T-helper 2 cell treated with Interferon-gamma antibody and Interleukin-4, amounts not matched to agents 100 ng/mL and 5 ng/mL, for 36 hours (primary cell): ENCODE measurements around the gene PRKCQ. TPM values are rescaled to one million over a fixed set of nuclear protein-coding genes. Genes with fewer than 3 reads are reported as not detected.

Experiments used
- intact Hi-C: fragments of 100-400 bp; cut with micrococcal nuclease; formaldehyde crosslinking; loops from one replicate; pipeline ENCODE4 v1.15.1; 2023
- total RNA-seq: library from RNA; stranded (reverse); gene quantifications from 2 replicates; pipeline ENCODE4 v1.2.3, GENCODE V29; 2022

The PRKCQ gene
- total RNA-seq, 1 donor from 2014 or later, result 57.3 TPM

DNA sequence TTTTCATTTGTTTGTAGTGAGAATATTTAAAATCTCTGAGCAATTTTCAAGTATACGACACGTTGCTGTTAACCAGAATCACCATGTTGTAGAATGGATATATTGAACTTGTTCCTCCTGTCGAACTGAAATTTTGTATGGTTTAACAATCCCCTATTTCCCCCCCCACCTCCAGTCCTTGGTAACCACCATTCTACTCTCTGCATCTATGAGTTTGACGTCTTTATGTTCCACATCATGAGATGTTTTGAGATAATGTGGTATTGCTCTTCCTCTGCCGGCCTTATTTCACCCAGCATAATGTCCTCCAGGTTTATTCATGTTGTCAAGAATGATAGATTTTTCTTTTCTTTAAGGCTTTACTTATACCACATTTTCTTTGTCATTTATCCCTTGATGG is 17.4 kb upstream of the PRKCQ start:
- intact Hi-C loops, result no loop called here

- intact Hi-C loops, result no loop called here
Observed at GRCh38 chr10:6595499-6595898, 15.4 kb upstream of the PRKCQ start.

DNA sequence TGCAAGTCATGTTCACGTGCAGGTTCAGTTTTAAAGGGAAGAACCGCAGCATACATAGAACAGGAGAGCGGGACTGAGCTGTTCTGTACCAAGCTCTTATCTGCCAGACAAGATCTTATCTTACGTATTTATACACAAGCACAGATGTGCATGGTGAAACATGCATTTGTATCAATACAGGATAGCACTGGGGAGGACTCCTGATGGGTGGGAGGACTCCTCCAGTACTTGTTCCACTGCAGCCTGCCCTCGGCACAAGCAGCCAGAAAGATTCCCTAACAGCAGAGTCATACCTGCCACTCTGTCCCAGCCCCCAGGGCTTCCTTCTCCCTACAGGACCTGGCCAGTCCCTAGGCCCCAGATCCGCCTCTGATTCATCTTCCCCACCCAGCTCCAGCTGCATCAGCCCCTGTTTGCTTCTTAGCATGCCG is 13.2 kb upstream of the PRKCQ start:
- intact Hi-C loops, result loop anchor here (2.0 kb wide), 1 partner anchor 24 kb away; no protein-coding TSS in a partner anchor

DNA sequence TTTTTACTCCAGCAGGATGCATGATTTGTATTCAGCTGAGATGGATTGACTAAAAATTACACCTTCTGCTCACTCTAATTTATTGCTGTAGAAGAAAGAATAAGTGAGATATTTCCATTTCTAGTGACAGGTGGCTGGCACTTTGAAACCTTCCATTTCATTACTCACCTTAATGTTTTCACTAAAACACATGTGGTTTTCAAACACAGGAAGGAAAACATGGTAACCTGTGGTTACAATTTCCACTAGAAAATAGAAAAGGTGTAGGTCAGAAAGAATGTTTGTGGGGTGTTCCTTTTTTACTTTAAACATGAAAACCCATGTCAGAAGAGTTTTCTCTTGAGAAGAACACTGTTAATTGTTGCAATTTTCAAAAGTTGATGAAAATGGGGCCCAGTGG is 12.0 kb upstream of the PRKCQ start:
- intact Hi-C loops, result loop anchor here (1.0 to 2.0 kb wide), 2 partner anchors 9 to 25 kb away; no protein-coding TSS in a partner anchor

DNA sequence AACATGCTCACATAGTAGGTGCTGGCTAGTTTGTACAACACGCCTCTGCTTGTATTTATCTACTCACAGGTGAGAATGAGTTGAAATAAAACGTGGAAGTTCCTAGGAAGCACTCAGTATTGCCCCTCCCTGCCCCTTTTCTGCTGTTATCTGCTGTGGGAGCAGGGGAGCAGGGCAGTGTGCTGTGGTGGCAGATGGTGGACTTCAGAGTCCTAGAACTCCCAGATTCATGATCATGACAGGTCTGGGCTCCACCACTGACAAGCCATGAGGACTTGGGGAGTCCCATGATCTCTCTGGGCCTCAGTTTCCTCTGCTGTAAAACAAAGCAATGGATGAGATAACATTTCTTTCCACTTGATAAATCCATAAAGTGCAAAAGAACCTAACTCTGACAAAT is 11.6 kb upstream of the PRKCQ start:
- intact Hi-C loops, result loop anchor here (1.0 to 2.0 kb wide), 2 partner anchors 8 to 25 kb away; no protein-coding TSS in a partner anchor

DNA sequence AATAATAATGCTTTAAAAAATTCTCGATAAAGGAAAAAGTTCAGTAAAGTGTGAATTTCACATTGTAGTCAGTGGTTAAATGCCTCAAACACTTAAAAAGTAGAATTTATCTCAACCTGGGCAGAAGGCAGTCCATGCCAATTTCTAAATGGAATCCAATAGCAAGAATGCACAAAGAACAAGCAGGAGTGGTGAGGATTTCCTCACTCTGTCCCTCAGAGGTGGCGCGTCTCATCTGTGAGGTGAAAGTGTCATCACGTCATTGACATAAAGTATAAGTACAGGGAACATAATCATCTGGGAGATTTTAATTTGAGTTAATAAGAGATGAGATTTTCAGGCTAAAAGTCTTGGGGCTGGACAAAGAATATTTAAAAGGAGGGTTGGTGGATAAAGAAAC is 10.0 kb upstream of the PRKCQ start:
- intact Hi-C loops, result no loop called here

DNA sequence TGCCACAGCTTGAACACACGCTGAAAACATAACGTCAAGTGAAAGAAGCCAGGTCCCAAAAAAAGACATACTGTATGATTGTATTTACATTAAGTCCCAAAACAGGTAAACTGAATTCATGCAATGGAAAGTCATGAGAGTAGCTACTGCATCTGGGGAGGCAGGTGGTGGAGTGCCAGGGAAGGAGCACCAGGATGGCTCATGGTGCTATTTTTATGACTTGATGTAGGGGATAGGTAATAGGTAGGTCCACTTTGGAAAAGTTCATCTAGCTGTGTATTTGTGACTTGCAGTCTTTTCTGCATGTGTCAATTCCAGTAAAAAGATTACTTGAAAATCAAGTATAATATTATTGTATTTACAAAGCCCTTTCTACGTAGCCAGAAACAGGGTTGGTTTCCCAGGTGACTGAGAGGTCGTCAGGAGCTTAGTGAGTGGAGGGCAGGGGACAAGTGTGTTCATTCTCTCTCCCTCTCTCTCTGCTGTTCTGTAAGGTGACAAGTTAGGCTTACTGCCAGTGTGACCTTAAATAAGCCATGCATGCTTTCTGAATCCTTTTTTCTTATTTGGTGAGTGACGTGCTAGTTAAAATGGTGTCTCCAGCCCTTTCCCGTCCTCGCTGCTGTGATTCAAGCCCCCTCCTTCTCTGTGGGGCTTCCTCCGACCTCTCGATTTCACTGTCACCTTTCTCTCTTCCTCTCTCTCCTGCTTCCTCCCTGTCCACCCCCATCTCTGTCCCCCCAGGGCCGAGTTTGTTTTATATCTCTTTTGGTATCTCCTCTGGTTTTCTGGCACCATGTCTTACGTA is 9.4 kb upstream of the PRKCQ start:
- intact Hi-C loops, result no loop called here

DNA sequence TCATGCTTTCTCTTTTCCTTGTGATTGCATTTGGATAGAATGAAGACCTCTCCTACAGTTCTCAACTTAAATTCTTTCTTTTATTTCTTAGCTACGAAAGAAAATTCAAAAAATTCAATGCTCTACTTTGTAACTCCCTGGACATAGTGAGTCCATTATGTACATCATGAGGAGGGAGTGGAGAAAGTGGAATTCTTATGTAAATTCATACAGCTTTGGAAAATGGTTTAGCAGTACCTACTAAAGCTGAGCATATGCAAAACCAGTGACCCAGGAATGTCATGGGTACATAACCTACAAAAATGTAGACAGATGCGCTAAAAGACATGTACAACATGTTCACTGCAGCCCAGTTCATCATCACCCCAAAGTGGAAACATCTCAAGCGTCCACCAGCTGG is 8.8 kb upstream of the PRKCQ start:
- intact Hi-C loops, result no loop called here

GRCh38 chr10:6588082-6588481 is 8.0 kb upstream of the PRKCQ start:
- intact Hi-C loops, result no loop called here

- intact Hi-C loops, result no loop called here
Observed at GRCh38 chr10:6586501-6586900, 6.4 kb upstream of the PRKCQ start.

DNA sequence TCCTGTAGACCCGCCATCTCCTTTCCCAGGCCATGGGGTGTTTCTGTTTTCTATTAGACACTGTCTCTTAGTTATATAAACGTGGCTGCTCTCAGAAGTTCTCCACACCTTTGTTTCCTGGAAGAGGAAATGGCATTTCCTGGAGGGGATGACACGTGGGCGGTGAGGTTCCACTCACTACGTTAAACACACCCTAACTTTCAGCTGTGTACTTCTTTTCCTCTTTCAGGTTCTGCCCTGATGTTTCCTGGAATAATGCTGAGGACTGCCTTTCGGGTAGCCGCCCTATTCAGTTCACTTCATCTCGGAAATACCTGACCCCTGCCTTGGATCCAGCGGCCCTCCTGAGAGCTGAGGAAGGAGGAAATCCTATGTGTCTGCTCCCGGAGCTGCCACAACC is 3.4 kb upstream of the PRKCQ start:
- intact Hi-C loops, result loop anchor here (1.0 to 5.0 kb wide), 3 partner anchors 9 to 381 kb away; partner anchors contain the start of gene PFKFB3

DNA sequence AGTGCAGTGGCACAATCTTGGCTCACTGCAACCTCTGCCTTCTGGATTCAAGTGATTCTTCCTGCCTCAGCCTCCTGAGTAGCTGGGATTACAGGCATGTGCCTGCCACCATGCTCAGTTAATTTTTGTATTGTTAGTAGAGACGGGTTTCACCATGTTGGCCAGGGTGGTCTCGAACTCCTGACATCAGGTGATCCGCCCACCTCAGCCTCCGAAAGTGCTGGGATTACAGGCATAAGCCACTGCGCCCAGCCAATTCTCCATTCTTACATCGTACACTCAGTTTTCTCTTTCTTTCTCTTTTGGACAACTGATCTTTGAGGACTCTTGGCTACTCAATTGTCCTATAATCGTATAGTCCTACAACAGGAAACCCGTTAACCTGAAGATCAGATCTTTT is 2.8 kb upstream of the PRKCQ start:
- intact Hi-C loops, result loop anchor here (1.0 to 5.0 kb wide), 3 partner anchors 9 to 381 kb away; partner anchors contain the start of gene PFKFB3

- intact Hi-C loops, result loop anchor here (2.0 to 5.0 kb wide), 2 partner anchors 87 to 380 kb away; partner anchors contain the start of gene PFKFB3
Observed at GRCh38 chr10:6582298-6582697, 2.2 kb upstream of the PRKCQ start.

DNA sequence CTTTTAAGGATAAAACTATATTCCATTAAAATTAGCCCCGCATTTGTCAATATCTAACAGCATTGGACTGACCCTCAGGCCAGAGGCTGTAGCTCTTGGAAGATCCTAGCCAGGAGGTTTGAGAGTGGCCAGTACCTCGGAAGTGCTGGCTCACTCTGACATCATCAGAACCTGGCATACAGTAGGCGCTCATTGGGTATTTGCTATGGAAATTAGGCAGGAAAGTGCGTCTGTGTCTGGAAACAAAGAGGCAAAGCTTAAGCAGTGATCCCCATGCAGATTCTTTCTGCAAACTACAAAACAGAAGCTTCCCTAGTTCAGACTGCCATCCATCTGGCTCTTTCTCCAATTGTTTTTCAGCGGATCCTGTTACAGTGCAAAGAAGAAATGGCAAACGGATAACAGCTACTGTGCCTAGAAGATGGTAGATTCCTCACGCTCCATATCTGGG is 1.7 kb upstream of the PRKCQ start:
- intact Hi-C loops, result loop anchor here (2.0 to 5.0 kb wide), 4 partner anchors 19 to 380 kb away; partner anchors contain the start of gene PFKFB3

DNA sequence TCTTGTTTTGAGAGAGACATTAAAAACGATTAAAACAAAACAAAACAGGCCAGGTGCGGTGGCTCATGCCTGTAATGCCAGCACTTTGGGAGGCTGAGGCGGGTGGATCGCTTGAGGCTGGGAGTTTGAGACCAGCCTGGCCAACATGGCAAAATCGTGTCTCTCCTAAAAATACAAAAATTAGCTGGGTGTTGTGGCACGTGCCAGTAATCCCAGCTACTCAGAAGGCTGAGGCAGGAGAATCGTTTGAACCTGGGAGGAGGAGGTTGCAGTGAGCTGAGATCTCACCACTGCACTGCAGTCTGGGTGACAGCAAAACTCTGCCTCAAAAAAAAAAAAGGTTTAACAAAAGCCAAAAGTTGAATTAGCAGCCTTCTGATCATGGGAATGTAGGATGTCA is 1.1 kb upstream of the PRKCQ start:
- intact Hi-C loops, result loop anchor here (2.0 to 5.0 kb wide), 3 partner anchors 20 to 379 kb away; partner anchors contain the start of gene PFKFB3

DNA sequence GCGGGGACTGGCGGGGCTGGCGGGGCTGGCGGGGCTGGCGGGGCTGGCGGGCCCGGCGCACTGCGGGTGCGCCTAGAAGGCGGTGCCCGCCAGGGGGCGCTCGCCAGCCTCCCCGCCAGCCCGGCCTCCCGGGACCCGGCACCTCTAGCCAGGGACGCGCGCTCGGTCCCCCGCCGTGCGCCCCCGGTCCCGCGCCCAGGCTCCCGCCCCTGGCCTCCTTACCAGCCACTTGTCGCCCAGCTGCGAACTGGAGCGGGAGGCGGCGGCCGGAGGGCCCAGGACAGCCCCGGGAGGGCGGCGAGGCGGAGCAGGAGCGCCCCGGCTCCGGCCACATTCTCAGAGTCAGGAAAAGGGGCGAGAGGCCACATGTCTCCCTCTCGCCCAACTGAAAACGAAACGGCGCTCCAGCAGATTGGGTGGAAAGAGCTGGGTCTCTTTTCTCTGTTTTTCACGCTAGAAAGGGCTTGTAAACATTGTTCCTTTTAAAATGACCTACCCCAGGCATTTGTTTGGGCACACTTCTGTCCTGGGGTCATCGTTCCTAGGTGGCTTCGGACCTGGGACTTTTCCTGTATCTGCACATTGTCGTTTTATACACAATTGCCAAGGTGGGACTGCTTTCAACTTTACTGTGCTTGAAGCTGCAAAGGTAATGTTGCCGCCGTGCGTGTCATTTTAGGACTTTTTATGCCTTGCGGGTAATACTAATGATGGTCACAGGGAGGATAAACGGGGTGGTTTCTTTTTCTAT is 378 bp upstream of the PRKCQ start:
- intact Hi-C loops, result loop anchor here (1.0 to 5.0 kb wide), 8 partner anchors 20 to 378 kb away; partner anchors contain the start of gene PFKFB3

GRCh38 chr10:6579183-6579903 is 733 bp downstream of the PRKCQ start:
- intact Hi-C loops, result loop anchor here (2.0 kb wide), 1 partner anchor 163 kb away; no protein-coding TSS in a partner anchor

- intact Hi-C loops, result loop anchor here (1.0 to 2.0 kb wide), 3 partner anchors 20 to 162 kb away; no protein-coding TSS in a partner anchor
Observed at GRCh38 chr10:6578795-6579182, 1.3 kb downstream of the PRKCQ start.

- intact Hi-C loops, result loop anchor here (1.0 to 2.0 kb wide), 3 partner anchors 20 to 162 kb away; no protein-coding TSS in a partner anchor
Observed at GRCh38 chr10:6578251-6578771, 1.8 kb downstream of the PRKCQ start.

DNA sequence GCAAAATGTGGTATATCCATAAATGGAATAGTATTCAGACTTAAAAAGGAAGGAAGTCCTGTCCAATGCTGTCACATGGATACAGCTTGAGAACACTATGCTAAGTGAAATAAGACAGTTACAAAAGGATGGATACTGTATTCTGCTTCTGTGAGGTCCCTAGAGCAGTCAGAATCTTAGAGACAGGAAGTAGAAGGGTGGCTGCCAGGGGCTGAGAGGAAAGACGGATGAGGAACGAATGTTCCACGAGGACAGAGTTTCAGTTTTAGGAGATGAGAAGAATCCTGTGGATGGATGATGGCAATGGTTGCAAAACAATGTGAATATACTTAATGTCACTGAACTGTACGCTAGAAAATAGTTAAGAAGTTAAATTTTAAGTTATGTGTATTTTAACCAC is 3.8 kb downstream of the PRKCQ start:
- intact Hi-C loops, result loop anchor here (2.0 kb wide), 1 partner anchor 14 kb away; no protein-coding TSS in a partner anchor
